HT-29 (cell line): ENCODE results near the gene OR5C1. TPM values are rescaled to one million over a fixed set of nuclear protein-coding genes. Genes with fewer than 3 reads are reported as not detected.
"Not testable (repeated sequence)": the region's sequence is repeated elsewhere in the genome, so short reads cannot be mapped to it uniquely, and the experiment has no call there.

Experiments used
- DNase-seq: peaks from one replicate; pipeline ENCODE4 v3.0.0-alpha.2; 2015; ENCODE audit warnings: low spot score
- total RNA-seq: library from RNA; depleted of rRNA; stranded (reverse); fragments of >200 nt; shearing (Covaris generic); gene quantifications from 2 replicates; pipeline ENCODE4 v1.2.3, GENCODE V29; 2014; rRNA removed

Gene OR5C1
- total RNA-seq, 1 experiment from 2014 or later: not detected

DNA sequence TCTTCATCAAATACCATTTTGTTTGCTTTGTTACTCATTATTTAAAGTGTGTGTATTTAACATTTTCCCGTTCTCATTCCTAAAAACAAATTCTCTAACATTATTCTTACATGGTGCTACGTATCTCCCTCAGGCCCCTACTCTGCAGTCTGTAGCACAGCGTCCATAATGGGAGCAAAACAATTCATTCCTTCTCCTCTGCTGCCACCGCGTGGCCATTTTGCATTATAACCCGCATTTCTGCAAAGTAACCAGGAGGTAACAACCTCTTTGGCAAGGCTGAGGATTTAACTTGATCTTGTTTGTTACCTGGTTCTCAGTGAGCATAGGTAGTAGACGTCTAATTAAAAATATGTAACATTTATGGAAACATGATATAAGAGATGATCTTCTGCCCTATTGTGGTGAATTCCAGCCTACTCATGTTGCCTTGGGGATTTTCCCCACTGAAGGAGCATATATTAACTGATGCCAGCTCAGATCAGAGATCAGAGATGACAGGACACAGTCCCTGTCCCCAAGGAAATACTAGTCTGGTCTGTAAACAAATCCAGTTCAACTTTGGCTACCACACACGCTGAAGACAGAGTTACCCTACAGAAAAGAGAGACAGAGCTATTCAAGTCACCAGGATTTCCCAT lies 21.7 kb downstream of the OR5C1 start:
- DNase-seq: peak; percentile 96

DNA sequence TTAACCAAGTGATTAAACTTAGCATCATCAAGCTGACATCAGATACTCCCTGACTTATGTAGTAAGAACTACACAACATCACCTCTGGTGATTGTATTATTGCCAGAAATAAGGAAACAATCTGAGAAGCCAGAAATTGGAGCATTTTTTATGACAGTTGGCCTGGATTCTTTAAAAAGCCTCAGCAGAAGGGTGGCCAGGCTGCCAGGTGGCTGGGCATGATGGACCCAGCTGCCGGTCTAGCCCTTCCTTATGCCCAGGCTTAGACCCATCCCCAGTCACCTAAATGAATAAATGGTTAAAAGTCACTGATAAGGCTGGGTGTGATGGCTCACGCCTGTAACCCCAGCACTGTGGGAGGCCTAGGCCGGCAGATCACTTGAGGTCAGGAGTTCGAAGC lies 24.0 kb downstream of the OR5C1 start:
- no peak for DNase-seq

DNA sequence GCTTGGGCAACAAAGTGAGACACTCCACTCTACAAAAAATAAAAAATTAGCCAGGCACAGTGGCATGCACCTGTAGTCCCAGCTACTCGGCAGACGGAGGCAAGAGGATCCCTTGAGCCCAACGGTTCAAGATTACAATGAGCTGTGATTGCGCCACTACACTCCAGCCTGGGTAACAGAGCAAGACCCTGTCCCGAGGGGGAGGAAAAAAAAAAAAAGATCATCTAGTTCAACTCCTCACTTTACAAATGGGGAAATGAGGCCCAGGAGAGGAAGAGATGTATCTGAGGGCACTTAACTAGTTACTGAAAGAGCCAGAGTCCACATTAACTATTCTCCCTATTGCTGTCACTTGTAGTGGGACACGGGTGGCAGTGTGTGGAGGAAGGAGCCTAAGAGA lies 25.8 kb downstream of the OR5C1 start:
- DNase-seq: no peak

DNA sequence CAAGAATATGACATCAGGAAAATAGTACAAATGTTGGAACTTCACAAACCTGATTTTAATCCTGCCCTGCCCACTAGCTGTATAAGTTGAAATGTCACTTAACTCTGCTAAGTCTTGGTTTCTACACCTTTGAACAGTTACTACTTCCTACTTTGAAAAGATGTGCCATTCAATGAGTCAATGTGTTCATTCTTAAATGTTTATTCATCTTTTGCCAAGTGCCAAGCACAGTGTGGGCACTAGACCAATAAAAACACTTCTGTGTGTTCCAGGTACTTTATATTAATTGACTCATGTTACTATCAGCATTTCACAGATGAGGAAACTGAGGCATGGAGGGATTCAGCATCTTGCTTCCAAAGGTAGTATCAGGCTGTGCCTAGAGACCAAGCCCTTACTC lies 26.8 kb downstream of the OR5C1 start:
- no peak for DNase-seq

DNA sequence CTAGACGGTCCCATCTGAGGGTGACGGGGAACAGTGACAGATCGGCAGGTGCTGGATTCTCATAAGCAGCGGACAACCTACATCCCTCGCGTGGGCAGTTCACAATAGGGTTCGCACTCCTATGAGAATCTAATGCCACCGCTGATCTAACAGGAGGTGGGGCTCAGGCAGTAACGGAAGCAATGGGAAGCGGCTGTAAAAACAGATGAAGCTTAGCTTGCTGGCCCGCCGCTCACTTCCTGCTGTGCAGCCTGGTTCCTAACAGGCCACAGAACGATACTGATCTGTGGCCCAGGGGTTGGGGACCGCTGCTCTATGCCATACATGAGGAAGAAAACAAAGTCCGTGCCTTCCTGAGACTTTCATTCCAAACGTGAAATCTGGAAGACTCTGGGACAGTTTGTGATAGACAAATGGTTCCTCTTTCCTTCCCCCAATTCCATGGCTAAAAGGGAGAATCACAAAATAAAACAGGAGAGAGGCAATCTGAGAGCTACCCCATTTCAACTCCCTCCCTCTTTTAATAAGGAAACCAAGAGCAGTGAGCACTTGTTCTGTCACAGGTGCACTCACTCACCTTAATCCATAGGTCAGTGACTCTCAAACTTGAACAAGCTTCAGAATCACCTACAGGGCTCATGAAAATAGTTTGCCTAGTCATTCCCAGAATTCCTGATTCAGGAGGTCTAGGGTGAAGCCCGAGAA lies 27.6 kb downstream of the OR5C1 start:
- no peak for DNase-seq

DNA sequence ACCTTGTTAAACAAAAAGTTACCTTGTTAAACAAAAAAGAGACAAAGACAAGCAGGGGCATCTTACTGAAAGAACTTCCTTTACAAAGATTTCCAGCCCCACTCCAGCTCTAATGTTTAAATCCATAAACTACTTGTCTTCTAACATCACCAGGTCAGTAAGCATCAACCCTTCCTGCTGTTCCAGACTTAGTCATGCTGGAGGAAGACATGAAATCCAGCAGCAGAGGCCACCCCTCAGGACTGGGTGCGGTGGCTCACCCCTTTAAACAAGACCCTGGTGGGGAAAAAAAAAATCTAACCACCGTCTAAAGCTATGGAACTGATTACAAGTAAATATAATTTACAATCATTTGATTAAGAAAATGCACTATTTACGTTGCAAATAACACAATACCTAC lies 30.6 kb downstream of the OR5C1 start:
- no peak for DNase-seq

DNA sequence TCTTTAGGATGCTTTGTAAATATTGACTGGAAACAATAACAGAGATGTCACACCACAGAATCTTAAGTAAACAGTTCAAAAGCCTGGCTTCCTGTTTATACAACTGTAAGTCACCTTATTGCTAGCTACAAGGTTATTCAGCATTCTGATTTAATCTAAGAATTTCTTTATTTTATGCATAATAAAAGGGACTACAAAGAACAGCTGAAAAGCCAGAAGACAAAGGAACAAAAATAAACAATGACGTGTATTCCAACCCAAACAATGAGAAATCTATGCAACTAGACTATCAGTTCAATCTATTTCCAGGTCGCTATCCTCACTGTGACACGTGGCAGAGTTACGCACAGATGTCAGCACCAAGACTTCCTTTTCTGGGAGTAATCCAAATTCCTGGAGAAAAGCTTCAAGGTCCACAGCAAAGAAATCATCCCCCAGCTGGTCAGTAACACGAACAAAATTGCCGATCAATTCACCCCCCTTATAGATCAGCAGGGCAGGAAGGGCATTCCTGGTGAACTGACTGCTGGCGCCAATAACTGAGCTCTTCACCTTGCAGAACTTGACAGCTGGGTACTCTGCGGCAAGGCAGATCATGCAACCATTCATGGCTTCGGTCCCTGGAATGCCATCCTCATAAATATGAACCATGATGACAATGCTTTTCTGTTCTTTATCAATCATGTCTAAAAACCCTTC lies 31.2 kb downstream of the OR5C1 start:
- DNase-seq: no peak

DNA sequence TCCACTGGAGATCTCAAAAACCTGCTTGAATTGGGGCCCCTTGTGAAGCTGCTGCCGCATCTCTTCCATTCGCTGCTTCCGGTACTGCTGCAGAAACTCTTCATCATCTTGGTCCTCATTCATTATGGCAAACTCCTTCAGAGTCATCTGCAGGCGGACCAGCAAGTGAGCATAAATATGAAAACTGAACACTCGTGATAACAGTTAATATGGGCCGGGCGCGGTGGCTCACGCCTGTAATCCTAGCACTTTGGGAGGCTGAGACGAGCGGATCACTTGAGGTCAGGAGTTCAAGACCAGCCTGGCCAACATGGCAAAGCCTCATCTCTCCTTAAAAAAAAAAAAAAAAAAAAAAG lies 31.7 kb downstream of the OR5C1 start:
- DNase-seq: no peak

DNA sequence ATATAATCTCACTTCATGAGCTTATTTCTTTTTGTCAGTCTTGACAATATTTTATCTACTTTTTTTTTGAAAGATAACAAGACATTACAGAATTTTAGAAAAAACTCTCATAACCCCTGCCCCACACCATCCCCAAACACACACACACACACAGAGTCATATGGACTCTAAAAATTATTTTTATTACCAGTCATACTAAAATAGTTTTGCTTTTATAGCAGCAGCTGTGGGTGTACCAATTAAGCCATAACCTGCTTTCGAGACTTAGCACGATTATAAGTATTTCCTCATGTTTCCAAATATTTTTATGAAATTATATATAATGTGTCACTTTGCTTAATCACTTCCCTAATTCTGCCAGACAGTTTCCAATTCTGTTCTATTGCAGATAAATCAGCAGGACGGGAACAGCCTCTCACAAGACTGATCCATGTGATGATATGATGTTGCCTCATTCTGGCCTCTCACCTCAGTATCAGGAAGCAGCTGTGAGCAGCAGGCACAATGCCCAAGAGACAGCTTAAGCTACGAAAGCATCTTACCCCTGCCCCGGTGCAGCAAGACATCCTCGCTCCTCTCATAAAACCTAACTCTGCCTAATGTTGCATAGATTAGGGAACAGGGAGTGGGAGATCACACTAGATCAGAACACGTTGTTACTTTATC lies 32.7 kb downstream of the OR5C1 start:
- DNase-seq: no peak

DNA sequence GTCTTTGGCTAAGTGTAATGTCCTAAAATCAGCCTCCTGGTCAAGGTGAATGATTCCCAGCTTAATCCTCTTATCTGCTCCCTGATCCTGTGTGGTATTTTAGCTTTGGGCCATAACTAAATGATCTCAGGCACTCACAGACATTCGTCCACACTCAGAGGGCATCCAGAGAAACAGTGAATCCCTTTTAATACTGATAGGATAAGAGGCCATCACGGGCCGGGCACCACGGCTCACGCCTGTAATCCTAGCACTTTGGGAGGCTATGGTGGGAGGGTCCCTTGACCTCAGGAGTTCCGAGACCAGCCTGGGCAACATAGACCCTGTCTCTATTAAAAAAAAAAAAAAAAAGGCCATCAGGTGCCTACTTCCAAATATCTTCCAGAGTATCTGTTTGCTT lies 33.3 kb downstream of the OR5C1 start:
- DNase-seq: no peak

DNA sequence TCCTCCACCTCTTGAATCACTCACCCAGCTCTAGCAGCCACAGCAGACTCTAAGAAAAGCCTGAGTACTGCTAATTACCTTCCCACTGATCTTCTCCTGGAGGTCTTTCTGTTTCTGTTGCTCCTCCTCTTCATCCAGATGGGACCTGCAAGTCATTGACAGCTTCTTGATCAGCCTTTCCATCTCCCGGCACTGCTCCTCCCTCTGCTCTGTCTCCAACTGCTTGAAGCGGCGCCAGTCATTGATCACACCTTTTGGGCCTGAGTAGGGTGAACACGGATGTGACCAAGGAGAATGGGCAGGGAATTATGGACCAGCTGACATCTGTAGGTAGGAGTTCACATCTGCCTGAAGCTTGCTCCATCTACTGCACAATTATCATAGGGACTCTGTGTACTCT lies 34.2 kb downstream of the OR5C1 start:
- no peak for DNase-seq

DNA sequence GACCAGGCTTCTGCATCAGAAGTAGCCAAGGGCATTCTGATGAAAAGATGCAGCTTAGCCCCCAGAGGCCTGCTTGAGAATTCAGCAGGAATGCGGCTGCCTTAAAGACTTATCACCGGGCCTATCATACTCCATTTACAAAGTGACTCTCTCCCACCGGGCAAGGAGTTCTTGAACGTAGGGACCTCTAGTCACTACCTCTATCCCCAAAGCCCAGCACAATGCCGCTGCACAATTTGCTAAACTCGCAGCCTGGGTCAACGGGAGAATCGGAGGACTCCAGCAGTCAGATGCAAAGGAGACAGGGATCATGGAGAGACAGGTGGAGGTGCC lies 39.0 kb downstream of the OR5C1 start:
- DNase-seq: peak; percentile 16

DNA sequence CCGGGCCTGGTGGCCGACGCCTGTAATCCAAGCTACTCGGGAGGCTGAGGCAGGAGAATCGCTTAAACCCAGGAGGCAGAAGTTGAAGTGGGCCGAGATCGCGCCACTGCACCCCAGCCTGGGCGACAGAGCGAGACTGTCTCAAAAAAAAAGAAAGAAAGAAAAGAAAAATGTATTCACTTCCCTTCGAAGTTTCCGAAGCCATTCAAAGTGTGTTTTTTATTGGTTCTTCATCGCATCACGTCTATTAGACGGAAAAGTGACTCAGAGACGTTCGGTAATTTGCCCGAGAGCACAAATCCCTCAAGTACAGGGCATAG lies 40.2 kb downstream of the OR5C1 start:
- DNase-seq: not testable (repeated sequence)

DNA sequence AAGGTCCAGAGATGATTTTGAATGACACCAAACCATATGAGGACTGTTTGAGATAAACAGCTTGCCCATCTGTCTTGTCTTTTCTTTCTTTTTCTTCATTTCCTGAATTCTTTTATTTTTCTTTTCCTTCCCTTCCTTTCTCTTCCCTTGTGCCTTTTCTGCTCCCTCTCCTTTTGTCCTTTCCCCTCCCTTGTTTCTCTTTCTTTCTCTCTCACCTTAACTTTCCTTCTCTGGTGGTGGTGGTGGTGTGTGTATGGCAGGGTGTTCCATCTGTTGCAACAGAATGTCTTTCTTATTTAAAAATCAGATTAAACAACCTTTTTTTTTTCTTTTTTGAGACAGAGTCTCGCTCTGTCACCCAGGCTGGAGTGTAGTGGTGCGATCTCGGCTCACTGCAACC lies 43.5 kb downstream of the OR5C1 start:
- no peak for DNase-seq

DNA sequence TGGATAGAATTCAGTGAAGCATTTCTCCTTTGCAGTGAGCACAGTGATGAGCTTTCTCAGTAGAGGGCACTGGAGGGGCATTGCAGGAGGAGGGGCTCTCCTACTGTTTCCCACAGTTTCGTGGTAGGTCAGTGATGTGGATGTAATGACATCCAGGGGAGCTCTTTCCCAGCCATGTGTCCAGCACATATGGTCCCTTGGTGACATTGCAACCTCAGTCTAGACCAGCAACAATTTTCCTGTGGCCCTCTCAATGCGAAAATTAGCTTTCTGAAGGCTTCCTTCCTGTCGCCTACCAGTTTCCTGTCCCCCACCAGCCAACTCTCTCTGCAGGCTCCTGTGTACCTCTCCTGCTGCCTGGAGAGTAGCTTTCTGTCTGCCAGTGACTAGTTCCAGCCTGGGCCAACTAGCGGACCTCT lies 46.6 kb downstream of the OR5C1 start:
- DNase-seq: no peak

DNA sequence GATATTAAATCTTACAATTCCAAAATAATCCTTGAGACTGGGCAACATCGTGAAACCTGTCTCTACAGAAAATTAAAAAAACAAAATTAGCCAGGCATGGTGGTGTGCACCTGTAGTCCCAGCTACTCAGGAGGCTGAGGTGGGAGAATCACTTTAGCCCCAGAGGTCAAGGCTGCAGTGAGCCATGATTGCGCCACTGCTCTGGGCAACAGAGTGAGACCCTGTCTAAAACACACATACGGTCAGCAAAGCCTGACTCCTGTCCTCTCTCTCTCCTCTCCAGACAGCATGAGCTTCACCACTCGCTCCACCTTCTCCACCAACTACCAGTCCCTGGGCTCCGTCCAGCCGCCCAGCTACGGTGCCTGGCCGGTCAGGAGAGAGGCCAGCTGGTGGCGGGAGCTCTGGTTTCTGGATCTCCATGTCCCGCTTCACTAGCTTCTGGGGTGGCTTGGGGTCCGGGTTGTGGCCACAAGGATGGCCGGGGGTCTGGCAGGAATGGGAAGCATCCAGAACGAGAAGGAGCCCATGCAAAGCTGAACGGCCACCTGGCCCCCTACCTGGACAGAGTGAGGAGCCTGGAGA lies 48.6 kb downstream of the OR5C1 start:
- no peak for DNase-seq

DNA sequence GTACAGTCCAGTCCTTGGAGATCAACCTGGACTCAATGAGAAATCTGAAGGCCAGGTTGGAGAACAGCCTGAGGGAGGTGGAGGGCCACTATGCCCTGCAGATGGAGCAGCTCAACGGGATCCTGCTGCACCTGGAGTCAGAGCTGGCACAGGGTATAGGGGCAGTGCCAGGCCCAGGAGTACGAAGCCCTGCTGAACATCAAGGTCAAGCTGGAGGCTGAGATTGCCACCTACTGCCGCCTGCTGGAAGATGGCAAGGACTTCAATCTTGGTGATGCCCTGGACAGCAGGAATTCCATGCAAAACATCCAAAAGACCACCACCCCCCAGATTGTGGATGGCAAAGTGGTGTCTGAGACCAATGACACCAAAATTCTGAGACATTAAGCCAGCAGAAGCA lies 49.7 kb downstream of the OR5C1 start:
- DNase-seq: not testable (repeated sequence)

Other genes starting within 250 kb of the OR5C1 start
- not detected in 2 replicates for gene OR1N2, start 235.8 kb upstream of the OR5C1 start, total RNA-seq
- not detected in 2 replicates for gene OR1L8, start 205.5 kb upstream of the OR5C1 start, total RNA-seq
- not detected in 2 replicates for gene OR1Q1, start 174.2 kb upstream of the OR5C1 start, total RNA-seq
- gene OR1B1, start 131.3 kb upstream of the OR5C1 start, total RNA-seq: not detected in 2 replicates
- gene OR1L1, start 127.2 kb upstream of the OR5C1 start, total RNA-seq: not detected in 2 replicates
- not detected in 2 replicates for gene OR1L3, start 113.8 kb upstream of the OR5C1 start, total RNA-seq
- not detected in 2 replicates for gene OR1L4, start 64.9 kb upstream of the OR5C1 start, total RNA-seq
- gene OR1L6, start 46.6 kb upstream of the OR5C1 start, total RNA-seq: not detected in 2 replicates
- gene OR1K1, start 11.2 kb downstream of the OR5C1 start, total RNA-seq: not detected in 2 replicates
- gene PDCL, start 39.7 kb downstream of the OR5C1 start, total RNA-seq: 10.5 and 15.5 TPM in 2 replicates
- 21.7 and 23.8 TPM in 2 replicates for gene RC3H2, start 116.4 kb downstream of the OR5C1 start, total RNA-seq
- 3.3 and 3.4 TPM in 2 replicates for gene ZBTB6, start 124.4 kb downstream of the OR5C1 start, total RNA-seq
- 2.6 and 2.8 TPM in 2 replicates for gene ZBTB26, start 142.6 kb downstream of the OR5C1 start, total RNA-seq
- gene RABGAP1, start 152.1 kb downstream of the OR5C1 start, total RNA-seq: 21.1 and 23.8 TPM in 2 replicates
- gene GPR21, start 244.7 kb downstream of the OR5C1 start, total RNA-seq: 0.44 TPM in 1 of 2 replicates, not detected in the other